HG03135 (cell line): Measurements from ENCODE around the gene PHTF1.
"Not testable (repeated sequence)": the region's sequence is repeated elsewhere in the genome, so short reads cannot be mapped to it uniquely, and the experiment has no call there.

Experiments used
- ATAC-seq: cut with Tn5 transposase; IDR thresholded peaks from one replicate; pipeline ENCODE4 v1.9.1; 2021; ENCODE audit warnings: mild to moderate bottlenecking, moderate library complexity; ENCODE audit not compliant: unreplicated experiment

PHTF1 gene

GRCh38 chr1:113779542-113779941, 20.3 kb upstream of the PHTF1 start:
- ATAC-seq = no peak

GRCh38 chr1:113777561-113777960, 18.3 kb upstream of the PHTF1 start:
- no peak for ATAC-seq

- ATAC-seq = no peak
Measured at GRCh38 chr1:113770031-113770430, 10.7 kb upstream of the PHTF1 start.

- no peak for ATAC-seq
Measured at GRCh38 chr1:113769601-113769970, 10.3 kb upstream of the PHTF1 start.

- no peak for ATAC-seq
Measured at GRCh38 chr1:113768916-113769600, 9.8 kb upstream of the PHTF1 start.

- ATAC-seq = no peak
Measured at GRCh38 chr1:113765306-113766230, 6.3 kb upstream of the PHTF1 start.

- no peak for ATAC-seq
Measured at GRCh38 chr1:113763661-113764060, 4.4 kb upstream of the PHTF1 start.

GRCh38 chr1:113761937-113762336, 2.7 kb upstream of the PHTF1 start:
- no peak for ATAC-seq

- ATAC-seq = no peak
Measured at GRCh38 chr1:113760102-113761080, 1.1 kb upstream of the PHTF1 start.

GRCh38 chr1:113758631-113759332, 504 bp downstream of the PHTF1 start:
- ATAC-seq = peak; percentile 49

GRCh38 chr1:113756461-113756860, 2.8 kb downstream of the PHTF1 start:
- no peak for ATAC-seq

GRCh38 chr1:113753333-113753732, 6.0 kb downstream of the PHTF1 start:
- not testable (repeated sequence) for ATAC-seq

- ATAC-seq = no peak
Measured at GRCh38 chr1:113751516-113751915, 7.8 kb downstream of the PHTF1 start.

GRCh38 chr1:113751114-113751513, 8.2 kb downstream of the PHTF1 start:
- no peak for ATAC-seq

- no peak for ATAC-seq
Measured at GRCh38 chr1:113749402-113749801, 9.9 kb downstream of the PHTF1 start.

GRCh38 chr1:113747376-113747775, 11.9 kb downstream of the PHTF1 start:
- no peak for ATAC-seq

- ATAC-seq = no peak
Measured at GRCh38 chr1:113745425-113745824, 13.9 kb downstream of the PHTF1 start.

GRCh38 chr1:113744114-113744513, 15.2 kb downstream of the PHTF1 start:
- no peak for ATAC-seq

- no peak for ATAC-seq
Measured at GRCh38 chr1:113742515-113742914, 16.8 kb downstream of the PHTF1 start.

- ATAC-seq = no peak
Measured at GRCh38 chr1:113734357-113735055, 24.8 kb downstream of the PHTF1 start.
